DMS153 treated with DMSO at 0.1 percent for 48 hours (cell line): Measurements from ENCODE around the gene CFP.

Source experiments
- DNase-seq: peaks from one replicate; lab custom pipeline; 2025; ENCODE audit not compliant: unreplicated experiment; lab: John Stamatoyannopoulos, UW

CFP gene

GRCh38 chrX:47576021-47576898, 53.5 kb downstream of the CFP start:
- no peak for DNase-seq

- DNase-seq = no peak
Measured at GRCh38 chrX:47574547-47575301, 55.0 kb downstream of the CFP start.

DNA sequence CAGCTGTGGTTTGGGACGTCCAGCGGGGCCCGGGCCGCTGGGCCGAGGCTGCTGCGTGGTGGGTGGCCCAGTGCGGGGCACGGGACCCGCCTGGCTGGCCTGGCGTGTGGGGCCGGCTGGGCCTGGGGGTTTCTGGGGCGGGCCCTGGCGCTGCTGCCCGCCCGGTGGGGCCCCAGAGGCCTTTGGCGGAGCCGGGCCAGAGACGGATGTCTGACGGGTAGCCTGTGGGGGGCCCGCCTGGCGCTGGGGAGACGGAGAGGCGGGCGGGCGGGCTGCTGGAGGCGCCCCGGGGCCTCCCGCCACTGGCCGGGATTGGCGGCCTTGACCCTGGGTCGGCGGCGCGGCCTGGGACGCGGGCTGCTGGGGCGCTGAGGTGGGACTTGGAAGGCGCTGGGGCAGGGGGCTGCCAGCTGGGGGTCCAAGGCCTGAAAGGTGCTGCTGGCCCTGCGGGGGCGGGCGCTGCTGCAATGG, 55.6 kb downstream of the CFP start:
- DNase-seq = no peak

GRCh38 chrX:47573341-47574075, 56.2 kb downstream of the CFP start:
- no peak for DNase-seq
